Activated naive CD4-positive, alpha-beta T cell treated with anti-CD3 and anti-CD28 coated beads, Interleukin-2, amount 50 U/mL, for 16 hours (primary cell): ENCODE results near the gene TRPC4AP.

Experiments
- DNase-seq: peaks from one replicate; pipeline ENCODE4 v3.0.0-alpha.2; 2020

Gene TRPC4AP

DNA sequence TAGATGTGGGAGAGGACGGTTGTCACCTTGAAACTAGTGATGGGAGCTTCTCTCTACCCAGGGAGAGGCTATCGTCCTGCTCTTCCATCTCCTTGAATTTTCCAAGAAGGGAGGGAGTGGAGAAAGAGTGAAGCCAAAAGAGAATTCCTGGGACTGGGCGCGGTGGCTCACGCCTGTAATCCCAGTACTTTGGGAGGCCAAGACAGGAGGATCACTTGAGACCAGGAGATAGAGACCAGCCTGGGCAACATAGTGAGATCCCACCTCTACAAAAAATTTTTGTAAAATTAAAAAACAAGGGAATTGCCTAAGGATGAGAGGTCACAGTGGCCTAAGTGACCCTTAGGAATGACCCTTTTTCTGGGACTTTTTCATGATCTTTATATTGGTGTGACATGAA lies 128.1 kb downstream of the TRPC4AP start:
- no peak for DNase-seq

DNA sequence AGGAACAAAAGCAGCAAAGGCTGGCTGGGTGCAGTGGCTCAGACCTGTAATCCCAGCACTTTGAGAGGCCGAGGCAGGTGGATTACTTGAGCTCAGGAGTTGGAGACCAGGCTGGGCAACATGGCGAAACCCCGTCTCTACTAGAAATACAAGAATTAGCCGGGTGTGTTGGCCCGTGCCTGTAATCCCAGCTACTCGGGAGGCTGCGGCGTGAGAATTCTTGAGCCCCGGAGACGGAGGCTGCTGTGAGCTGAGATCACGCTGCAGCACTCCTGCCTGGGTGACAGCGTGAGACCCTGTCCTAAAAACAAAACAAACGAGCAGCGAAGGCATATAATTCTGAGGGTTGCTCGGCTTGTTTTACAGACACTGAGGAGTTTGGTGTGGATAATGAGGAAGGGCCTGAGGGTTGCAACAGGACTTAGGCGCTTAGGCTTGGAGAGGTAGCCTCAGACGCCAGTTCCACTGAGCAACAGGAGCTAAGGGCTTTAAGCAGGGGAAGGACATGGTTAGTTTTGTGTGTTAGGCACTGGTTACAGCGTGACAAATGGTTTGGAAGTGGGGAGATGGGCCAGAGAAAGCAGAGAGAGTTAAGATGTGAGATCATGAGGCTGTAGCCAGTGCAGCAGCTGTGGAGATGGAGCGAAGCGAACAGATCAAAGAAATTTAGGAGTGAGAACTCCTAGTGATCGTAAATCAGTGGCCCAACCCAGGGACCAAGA lies 135.7 kb downstream of the TRPC4AP start:
- DNase-seq: no peak

DNA sequence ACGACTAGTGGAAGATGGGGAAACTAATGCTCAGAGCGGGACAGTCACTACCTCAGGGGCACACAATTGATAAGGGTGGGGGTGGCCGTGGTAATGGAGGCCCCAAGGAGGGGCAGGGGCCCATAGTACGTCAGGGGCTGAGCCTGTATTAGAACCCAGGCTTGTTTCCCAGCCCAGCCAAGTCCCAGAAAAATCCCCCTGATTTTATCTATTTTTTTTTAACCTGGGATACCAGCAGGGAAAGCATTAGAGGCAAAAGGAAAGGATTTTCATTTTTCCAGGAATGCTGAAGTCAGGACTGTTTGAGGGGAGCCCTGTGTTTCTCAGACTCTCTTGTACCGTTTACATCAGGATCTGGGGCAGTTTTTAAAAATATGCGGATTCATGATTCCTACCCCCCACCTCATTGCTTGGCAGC lies 136.6 kb downstream of the TRPC4AP start:
- DNase-seq: no peak

DNA sequence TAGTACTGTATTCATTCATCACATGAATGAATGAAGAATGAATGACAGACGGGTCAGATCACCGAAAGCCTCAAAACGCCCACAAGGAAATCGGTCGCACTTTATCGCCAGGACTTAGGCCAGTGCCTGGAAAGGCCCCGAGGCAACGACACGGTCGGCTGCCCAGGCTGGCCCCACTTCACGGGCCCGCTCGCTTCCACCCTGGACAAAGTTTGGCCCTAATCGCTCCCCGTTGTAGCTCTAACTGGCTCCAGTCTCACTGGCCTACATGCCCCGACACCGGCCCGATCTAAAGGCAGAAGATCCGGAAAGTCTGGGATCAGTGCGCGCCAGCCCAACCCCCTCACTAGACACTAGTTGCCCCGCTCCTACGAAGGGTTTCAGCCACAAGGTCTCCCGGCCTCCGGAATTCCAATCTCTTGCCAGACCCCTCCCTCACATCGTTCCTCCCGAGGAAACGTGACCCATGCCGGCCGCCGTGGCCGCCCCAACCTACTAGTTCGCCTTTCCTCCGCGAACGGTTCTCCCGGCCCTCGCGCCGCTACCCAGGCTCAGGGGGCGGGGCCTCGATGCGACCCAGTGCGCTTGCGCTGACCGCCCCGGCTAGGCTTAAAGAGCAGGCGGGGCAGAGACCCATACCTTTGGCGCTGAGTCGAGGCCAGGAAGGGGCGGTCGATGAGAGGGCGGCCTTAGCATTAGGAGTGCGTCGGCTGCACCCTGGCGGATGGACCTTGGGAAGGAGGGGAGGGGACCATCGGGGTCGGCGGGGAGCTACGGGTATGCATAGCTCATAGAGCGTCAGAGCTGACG lies 137.2 kb downstream of the TRPC4AP start, which contains the start of the genes GSS and MYH7B:
GSS (minus strand) TSS at position 576 of the 810 bp plus-strand sequence. CDS start 3,954 bp downstream, outside the sequence.
MYH7B (plus strand) TSS at position 638 of the 810 bp plus-strand sequence. CDS start 22,138 bp downstream, outside the sequence.
- peak; percentile 97 for DNase-seq

DNA sequence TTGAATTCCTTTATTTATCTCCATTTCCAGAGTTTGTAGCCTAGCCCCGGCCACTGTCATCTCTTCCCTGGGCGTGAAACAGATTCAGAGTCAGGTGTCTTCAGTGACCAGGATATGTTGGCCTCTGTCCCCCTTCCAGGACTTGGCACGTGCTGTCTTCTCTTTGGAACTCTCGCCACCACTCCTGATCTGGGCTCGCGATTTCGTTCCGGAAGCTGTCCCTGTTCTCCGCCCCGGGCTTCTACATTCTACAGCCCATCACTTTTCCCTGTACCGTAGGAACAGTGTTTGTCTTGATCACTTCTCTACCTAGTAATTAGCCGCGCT lies 137.7 kb downstream of the TRPC4AP start:
- no peak for DNase-seq

DNA sequence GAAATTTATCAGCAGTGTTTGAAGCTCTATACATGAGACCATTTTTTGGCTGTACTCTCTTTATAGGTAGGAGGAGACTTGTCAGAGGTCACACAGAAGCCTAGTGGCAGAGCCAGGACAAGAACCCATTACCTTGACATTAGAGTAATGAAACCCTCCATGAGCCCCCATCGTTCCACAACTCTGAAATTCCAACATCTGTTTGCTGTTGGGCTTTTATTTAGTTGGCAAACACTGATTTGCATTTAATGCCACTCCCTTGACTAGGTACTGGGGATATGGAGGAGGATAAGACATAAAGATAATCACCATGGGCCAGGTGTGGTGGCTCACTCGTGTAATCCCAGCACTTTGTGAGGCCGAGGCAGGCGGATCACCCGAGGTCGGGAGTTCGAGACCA lies 138.6 kb downstream of the TRPC4AP start:
- no peak for DNase-seq

DNA sequence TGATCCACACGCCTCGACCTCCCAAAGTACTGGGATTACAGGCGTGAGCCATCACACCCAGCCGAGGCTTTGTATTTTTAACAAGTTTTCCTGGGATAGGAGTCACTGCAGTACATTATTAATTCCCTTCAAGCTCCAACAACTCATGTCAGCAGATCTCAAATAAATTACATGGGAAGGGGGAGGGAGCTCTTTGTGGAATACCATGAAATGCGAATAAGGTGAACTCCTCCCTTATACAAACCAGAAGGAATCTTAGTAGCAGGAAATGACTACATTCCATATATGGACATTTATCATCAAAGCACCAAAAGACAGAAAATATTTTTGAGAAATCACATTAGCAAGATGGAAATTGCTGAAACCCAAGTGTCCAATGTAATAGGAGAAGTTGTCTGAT lies 139.9 kb downstream of the TRPC4AP start:
- DNase-seq: no peak
